ENCODE results near the gene FFAR3. TPM values are rescaled to one million over a fixed set of nuclear protein-coding genes. Genes with fewer than 3 reads are reported as not detected.
"Not testable (repeated sequence)": the region's sequence is repeated elsewhere in the genome, so short reads cannot be mapped to it uniquely, and the experiment has no call there.

The FFAR3 gene
- polyA plus RNA-seq, 1 donor (not counting 4 experiments of a cell fraction or from before 2014, with no cell fraction given) = not detected

- TF ChIP-seq CTCF (optimal IDR thresholded peaks at IDR 0.05 in 1 of 3, IDR thresholded peaks at IDR 0.05 in 1 of 3, conservative IDR thresholded peaks at IDR 0.05 in 1 of 3; ENCODE audit: extremely low read depth in 1 of 3, insufficient read depth in 2 of 3, low read length in 3 of 3) = no peak
- no peak for TF ChIP-seq EZH2 (IDR thresholded peaks at IDR 0.05; ENCODE audit: low read length)
These were observed 20.1 kb downstream of the FFAR3 start for GRCh38 chr19:35378356-35378755.

GRCh38 chr19:35379545-35379944 lies 21.3 kb downstream of the FFAR3 start:
- H2AFZ ChIP-seq (ENCODE audit: control insufficient read depth, low read length); H3K9ac ChIP-seq (ENCODE audit: control insufficient read depth, extremely low read depth, insufficient read depth, low read length); H3K4me3 ChIP-seq (ENCODE audit: control insufficient read depth in 2 of 3, extremely low read depth in 1 of 3, insufficient read depth in 2 of 3, low read depth in 1 of 3, low read length in 3 of 3); H4K20me1 ChIP-seq (ENCODE audit: control insufficient read depth, extremely low read depth, insufficient read depth, low read length); H3K9me3 ChIP-seq (ENCODE audit: control insufficient read depth, low read depth, low read length); H3K36me3 ChIP-seq (ENCODE audit: control insufficient read depth in 2 of 2, extremely low read depth in 1 of 2, insufficient read depth in 2 of 2, low read length in 2 of 2); dilution Hi-C loops (cut with MboI; ENCODE audit: extremely low pct_ligation_motif_present, low sequenced_read_pairs); H3K9me1 ChIP-seq (ENCODE audit: control insufficient read depth, extremely low read depth, insufficient read depth, low read length); DNase-seq (ENCODE audit: low read depth, low spot score); H3K27ac ChIP-seq (ENCODE audit: control insufficient read depth, insufficient read depth, low read length); FAIRE-seq; H3K4me2 ChIP-seq (ENCODE audit: control insufficient read depth, extremely low read depth, insufficient read depth, low read depth, low read length); H3K79me2 ChIP-seq (ENCODE audit: control insufficient read depth, insufficient read depth, low read length); H3K27me3 ChIP-seq (ENCODE audit: control insufficient read depth, extremely low read depth, insufficient read depth, low read length); H3K4me1 ChIP-seq (ENCODE audit: control insufficient read depth, extremely low read depth, insufficient read depth, low read length): not testable (repeated sequence)

More at GRCh38 chr19:35378356-35378755, 20.1 kb downstream of the FFAR3 start:
- Histone ChIP-seq H3K9me1 (ENCODE audit: control insufficient read depth, extremely low read depth, insufficient read depth, low read length) (no peaks in the 10 kb centered on the region), H3K36me3 (ENCODE audit: control insufficient read depth in 2 of 2, extremely low read depth in 1 of 2, insufficient read depth in 2 of 2, low read length in 2 of 2) (no peaks in the 10 kb centered on the region), H3K4me3 (ENCODE audit: control insufficient read depth in 2 of 3, extremely low read depth in 1 of 3, insufficient read depth in 2 of 3, low read depth in 1 of 3, low read length in 3 of 3) (no peak overlapping the region), H3K27me3 (ENCODE audit: control insufficient read depth, extremely low read depth, insufficient read depth, low read length) (no peaks in the 10 kb centered on the region), H3K4me1 (ENCODE audit: control insufficient read depth, extremely low read depth, insufficient read depth, low read length) (no peaks in the 10 kb centered on the region), H3K9me3 (ENCODE audit: control insufficient read depth, low read depth, low read length) (no peaks in the 10 kb centered on the region), H2AFZ (ENCODE audit: control insufficient read depth, low read length) (no peak overlapping the region), H3K79me2 (ENCODE audit: control insufficient read depth, insufficient read depth, low read length) (no peaks in the 10 kb centered on the region), H3K4me2 (ENCODE audit: control insufficient read depth, extremely low read depth, insufficient read depth, low read depth, low read length) (no peak overlapping the region), H4K20me1 (ENCODE audit: control insufficient read depth, extremely low read depth, insufficient read depth, low read length) (no peaks in the 10 kb centered on the region), H3K27ac (ENCODE audit: control insufficient read depth, insufficient read depth, low read length) (no peak overlapping the region), H3K9ac (ENCODE audit: control insufficient read depth, extremely low read depth, insufficient read depth, low read length) (no peak overlapping the region)
- dilution Hi-C loops (cut with MboI; ENCODE audit: extremely low pct_ligation_motif_present, low sequenced_read_pairs) = no loop called here
- FAIRE-seq (no peak), DNase-seq (ENCODE audit: low read depth, low spot score) (no peak)

GRCh38 chr19:35379992-35380391 lies 21.7 kb downstream of the FFAR3 start:
- Histone ChIP-seq H2AFZ (ENCODE audit: control insufficient read depth, low read length) (no peak overlapping the region), H3K27me3 (ENCODE audit: control insufficient read depth, extremely low read depth, insufficient read depth, low read length) (no peaks in the 10 kb centered on the region), H3K4me2 (ENCODE audit: control insufficient read depth, extremely low read depth, insufficient read depth, low read depth, low read length) (no peak overlapping the region), H3K27ac (ENCODE audit: control insufficient read depth, insufficient read depth, low read length) (no peak overlapping the region), H3K36me3 (ENCODE audit: control insufficient read depth in 2 of 2, extremely low read depth in 1 of 2, insufficient read depth in 2 of 2, low read length in 2 of 2) (no peaks in the 10 kb centered on the region), H3K79me2 (ENCODE audit: control insufficient read depth, insufficient read depth, low read length) (no peaks in the 10 kb centered on the region), H4K20me1 (ENCODE audit: control insufficient read depth, extremely low read depth, insufficient read depth, low read length) (no peaks in the 10 kb centered on the region), H3K9ac (ENCODE audit: control insufficient read depth, extremely low read depth, insufficient read depth, low read length) (no peak overlapping the region), H3K9me1 (ENCODE audit: control insufficient read depth, extremely low read depth, insufficient read depth, low read length) (no peaks in the 10 kb centered on the region), H3K4me1 (ENCODE audit: control insufficient read depth, extremely low read depth, insufficient read depth, low read length) (no peaks in the 10 kb centered on the region), H3K9me3 (ENCODE audit: control insufficient read depth, low read depth, low read length) (no peaks in the 10 kb centered on the region), H3K4me3 (ENCODE audit: control insufficient read depth in 2 of 3, extremely low read depth in 1 of 3, insufficient read depth in 2 of 3, low read depth in 1 of 3, low read length in 3 of 3) (no peak overlapping the region)
- TF ChIP-seq CTCF (optimal IDR thresholded peaks at IDR 0.05 in 1 of 3, IDR thresholded peaks at IDR 0.05 in 1 of 3, conservative IDR thresholded peaks at IDR 0.05 in 1 of 3; ENCODE audit: extremely low read depth in 1 of 3, insufficient read depth in 2 of 3, low read length in 3 of 3) (no peak), EZH2 (IDR thresholded peaks at IDR 0.05; ENCODE audit: low read length) (no peak)
- dilution Hi-C loops (cut with MboI; ENCODE audit: extremely low pct_ligation_motif_present, low sequenced_read_pairs) = no loop called here
- FAIRE-seq (no peak), DNase-seq (ENCODE audit: low read depth, low spot score) (no peak)
